LNCaP clone FGC (cell line): ENCODE data around the gene NAALADL2.

Source experiments
- DNase-seq: peaks from one replicate; pipeline ENCODE4 v3.0.0-alpha.2; 2011; ENCODE audit warnings: low read depth
- H3K4me3 ChIP-seq: 2 replicates; pipeline ENCODE4 v1.5.1; 2011; ENCODE audit warnings: mild to moderate bottlenecking, low read depth, low read length, control low read depth
- TF ChIP-seq, protein P1 (sequence below): IDR thresholded peaks from 2 replicates; pipeline ENCODE4 v1.5.1; 2012; ENCODE audit warnings: mild to moderate bottlenecking; ENCODE audit not compliant: control insufficient read depth, insufficient read depth; ENCODE audit errors: extremely low read depth

Gene NAALADL2

DNA sequence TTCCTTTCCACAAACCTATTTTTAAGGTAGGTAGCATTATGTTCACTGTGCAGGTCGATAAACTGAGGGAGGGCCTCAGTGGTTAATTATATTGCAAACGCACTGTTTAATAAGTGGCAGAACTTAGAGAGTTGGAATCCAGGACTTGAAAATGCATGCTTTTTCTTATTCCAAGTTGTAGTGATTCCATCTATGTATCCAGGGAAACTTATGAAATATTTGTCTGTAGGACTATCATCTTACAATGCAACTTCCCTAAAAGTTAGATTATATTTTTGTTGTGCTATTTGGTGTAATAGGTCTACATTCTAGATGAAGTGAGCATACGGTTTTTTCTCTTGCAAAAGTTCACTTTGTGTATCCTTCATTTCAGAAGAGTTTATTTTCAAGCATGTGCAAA is 419.5 kb downstream of the NAALADL2 start:
- no peak overlapping the region for H3K4me3 ChIP-seq
- TF ChIP-seq, protein P1, sequence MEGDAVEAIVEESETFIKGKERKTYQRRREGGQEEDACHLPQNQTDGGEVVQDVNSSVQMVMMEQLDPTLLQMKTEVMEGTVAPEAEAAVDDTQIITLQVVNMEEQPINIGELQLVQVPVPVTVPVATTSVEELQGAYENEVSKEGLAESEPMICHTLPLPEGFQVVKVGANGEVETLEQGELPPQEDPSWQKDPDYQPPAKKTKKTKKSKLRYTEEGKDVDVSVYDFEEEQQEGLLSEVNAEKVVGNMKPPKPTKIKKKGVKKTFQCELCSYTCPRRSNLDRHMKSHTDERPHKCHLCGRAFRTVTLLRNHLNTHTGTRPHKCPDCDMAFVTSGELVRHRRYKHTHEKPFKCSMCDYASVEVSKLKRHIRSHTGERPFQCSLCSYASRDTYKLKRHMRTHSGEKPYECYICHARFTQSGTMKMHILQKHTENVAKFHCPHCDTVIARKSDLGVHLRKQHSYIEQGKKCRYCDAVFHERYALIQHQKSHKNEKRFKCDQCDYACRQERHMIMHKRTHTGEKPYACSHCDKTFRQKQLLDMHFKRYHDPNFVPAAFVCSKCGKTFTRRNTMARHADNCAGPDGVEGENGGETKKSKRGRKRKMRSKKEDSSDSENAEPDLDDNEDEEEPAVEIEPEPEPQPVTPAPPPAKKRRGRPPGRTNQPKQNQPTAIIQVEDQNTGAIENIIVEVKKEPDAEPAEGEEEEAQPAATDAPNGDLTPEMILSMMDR = no peak

GRCh38 chr3:175279457-175279856 is 420.3 kb downstream of the NAALADL2 start:
- TF ChIP-seq, protein P1 = no peak
- H3K4me3 ChIP-seq = no peak overlapping the region
- DNase-seq = no peak

More for the DNA sequence above, 419.5 kb downstream of the NAALADL2 start:
- DNase-seq = no peak

- DNase-seq = no peak
- no peak overlapping the region for H3K4me3 ChIP-seq
- TF ChIP-seq, protein P1 = no peak
Measured at GRCh38 chr3:175279911-175280310, 420.8 kb downstream of the NAALADL2 start.

- H3K4me3 ChIP-seq = no peak overlapping the region
- TF ChIP-seq, protein P1 = no peak
- DNase-seq = no peak
Measured at GRCh38 chr3:175287361-175287963, 428.3 kb downstream of the NAALADL2 start.

- H3K4me3 ChIP-seq = no peak overlapping the region
- TF ChIP-seq, protein P1 = no peak
- no peak for DNase-seq
Measured at GRCh38 chr3:175288621-175289020, 429.5 kb downstream of the NAALADL2 start.

- TF ChIP-seq, protein P1 = no peak
Measured at GRCh38 chr3:175294793-175295192, 435.7 kb downstream of the NAALADL2 start.

DNA sequence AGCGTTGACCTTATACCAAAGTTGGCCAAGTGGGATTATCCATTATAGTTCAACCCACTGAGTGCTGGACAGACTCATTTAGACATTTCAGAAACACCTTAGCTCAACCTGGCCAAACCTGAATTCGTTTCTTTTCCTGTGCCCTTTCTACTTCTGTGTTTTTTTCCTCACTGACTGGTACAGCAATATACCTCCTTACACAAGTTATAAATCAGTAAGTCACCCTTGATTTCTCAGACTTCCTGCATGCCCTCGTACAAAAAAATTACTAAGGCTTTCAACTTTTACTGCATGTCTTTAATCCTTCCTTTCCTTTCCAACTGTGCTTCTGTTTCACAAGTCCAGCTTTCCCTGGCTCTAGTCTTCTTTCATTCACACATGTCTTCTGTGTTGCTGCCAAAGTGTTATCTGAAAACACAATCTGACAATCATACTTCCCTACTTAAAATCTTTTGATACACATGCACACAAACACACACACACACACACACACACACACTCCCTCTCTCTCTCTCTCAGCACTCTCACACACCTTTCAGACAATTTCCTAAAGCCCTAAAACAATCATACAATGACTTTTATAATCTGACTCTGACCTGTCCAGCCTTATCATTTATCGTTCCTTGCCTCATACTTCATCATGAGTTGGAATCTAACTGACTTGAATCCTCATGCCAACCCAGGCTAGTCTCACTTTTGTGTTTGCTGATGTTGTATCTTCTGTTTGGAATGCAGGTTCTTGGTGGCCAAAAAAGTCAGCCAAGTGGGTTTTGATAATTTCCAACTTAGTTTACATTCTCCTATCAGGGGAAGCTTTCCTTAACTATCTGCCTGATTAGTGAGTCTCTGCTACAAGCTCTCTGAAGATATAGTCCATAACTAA is 436.4 kb downstream of the NAALADL2 start:
- peak; percentile 35 for DNase-seq
- TF ChIP-seq, protein P1 = no peak
- no peak overlapping the region for H3K4me3 ChIP-seq

More at GRCh38 chr3:175294793-175295192, 435.7 kb downstream of the NAALADL2 start:
- no peak for DNase-seq
- no peak overlapping the region for H3K4me3 ChIP-seq
